22Rv1 (cell line): Measurements from ENCODE around the gene C3orf18.

Experiments
- H3K27ac ChIP-seq: fragments of 450-650 bp; 2 replicates; pipeline ENCODE4 v1.5.1; 2017
- ZFX ChIP-seq: fragments of 450-650 bp; IDR thresholded peaks from 2 replicates; pipeline ENCODE4 v1.6.1; 2017; ENCODE audit warnings: antibody characterized with exemption, borderline replicate concordance
- TF ChIP-seq, protein P1 (sequence below): fragments of 450-650 bp; IDR thresholded peaks from 2 replicates; pipeline ENCODE4 v1.5.1; 2017; ENCODE audit warnings: mild to moderate bottlenecking

The C3orf18 gene

DNA sequence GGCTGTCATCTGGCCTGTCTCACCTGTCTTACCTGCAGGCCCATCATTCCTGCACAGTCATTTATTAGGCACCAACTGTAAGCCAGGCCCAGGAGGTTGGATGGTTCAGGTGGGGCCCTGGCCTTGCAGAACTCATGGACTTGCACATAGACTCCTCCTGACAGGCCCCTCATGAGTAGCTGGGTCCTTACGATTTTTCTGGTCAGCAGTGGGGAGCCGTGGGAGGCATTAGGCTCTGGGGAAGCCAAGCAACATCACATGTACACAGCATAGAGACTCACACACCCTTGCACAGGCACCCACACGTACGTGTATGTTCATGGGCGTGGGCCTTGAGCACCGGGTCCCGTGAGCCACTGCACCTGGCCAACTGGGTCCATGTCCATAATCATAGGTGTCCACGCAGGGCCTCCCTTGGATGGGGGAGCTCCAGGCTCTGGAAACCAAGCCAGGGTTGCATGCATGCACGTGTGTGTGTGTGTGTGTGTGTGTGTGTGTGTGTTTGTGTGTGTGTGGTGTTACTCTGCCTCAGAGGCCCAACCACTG is 23.7 kb upstream of the C3orf18 start:
- no peak for TF ChIP-seq ZFX
- TF ChIP-seq, protein P1, sequence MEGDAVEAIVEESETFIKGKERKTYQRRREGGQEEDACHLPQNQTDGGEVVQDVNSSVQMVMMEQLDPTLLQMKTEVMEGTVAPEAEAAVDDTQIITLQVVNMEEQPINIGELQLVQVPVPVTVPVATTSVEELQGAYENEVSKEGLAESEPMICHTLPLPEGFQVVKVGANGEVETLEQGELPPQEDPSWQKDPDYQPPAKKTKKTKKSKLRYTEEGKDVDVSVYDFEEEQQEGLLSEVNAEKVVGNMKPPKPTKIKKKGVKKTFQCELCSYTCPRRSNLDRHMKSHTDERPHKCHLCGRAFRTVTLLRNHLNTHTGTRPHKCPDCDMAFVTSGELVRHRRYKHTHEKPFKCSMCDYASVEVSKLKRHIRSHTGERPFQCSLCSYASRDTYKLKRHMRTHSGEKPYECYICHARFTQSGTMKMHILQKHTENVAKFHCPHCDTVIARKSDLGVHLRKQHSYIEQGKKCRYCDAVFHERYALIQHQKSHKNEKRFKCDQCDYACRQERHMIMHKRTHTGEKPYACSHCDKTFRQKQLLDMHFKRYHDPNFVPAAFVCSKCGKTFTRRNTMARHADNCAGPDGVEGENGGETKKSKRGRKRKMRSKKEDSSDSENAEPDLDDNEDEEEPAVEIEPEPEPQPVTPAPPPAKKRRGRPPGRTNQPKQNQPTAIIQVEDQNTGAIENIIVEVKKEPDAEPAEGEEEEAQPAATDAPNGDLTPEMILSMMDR = no peak
- H3K27ac ChIP-seq = no peak overlapping the region

DNA sequence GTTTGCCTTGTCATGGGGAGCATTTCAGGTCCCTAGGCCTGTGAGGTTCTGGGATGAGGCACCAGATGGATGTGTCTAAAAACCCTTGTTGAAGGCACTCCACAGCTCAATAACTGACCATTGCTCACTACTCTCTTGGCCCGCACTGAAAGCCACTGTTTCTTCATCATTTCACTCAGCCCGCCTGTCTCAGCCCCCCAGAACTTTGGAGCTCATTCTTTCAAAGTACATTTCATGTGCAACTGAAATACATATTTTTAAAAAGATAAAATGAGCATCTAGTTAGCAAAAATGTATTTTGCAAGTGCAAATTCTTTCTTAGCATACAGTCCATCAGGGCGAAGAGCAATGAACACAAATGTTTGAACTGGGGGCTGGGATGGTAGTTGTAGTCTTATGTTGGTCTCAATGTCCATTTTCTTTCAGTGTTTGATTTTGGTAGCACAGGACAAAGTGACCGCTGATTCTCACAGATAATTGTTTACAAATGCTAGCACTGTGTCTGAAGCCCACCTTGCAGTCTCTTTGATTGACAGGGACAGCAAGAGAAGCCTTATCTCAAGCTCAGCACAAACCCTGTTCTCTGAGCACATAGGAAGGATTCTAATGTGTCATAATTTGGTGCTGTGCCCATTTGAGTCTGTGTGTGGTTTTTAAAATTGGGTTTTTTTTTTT is 21.3 kb upstream of the C3orf18 start:
- H3K27ac ChIP-seq = no peak overlapping the region
- no peak for TF ChIP-seq ZFX
- TF ChIP-seq, protein P1 = no peak

DNA sequence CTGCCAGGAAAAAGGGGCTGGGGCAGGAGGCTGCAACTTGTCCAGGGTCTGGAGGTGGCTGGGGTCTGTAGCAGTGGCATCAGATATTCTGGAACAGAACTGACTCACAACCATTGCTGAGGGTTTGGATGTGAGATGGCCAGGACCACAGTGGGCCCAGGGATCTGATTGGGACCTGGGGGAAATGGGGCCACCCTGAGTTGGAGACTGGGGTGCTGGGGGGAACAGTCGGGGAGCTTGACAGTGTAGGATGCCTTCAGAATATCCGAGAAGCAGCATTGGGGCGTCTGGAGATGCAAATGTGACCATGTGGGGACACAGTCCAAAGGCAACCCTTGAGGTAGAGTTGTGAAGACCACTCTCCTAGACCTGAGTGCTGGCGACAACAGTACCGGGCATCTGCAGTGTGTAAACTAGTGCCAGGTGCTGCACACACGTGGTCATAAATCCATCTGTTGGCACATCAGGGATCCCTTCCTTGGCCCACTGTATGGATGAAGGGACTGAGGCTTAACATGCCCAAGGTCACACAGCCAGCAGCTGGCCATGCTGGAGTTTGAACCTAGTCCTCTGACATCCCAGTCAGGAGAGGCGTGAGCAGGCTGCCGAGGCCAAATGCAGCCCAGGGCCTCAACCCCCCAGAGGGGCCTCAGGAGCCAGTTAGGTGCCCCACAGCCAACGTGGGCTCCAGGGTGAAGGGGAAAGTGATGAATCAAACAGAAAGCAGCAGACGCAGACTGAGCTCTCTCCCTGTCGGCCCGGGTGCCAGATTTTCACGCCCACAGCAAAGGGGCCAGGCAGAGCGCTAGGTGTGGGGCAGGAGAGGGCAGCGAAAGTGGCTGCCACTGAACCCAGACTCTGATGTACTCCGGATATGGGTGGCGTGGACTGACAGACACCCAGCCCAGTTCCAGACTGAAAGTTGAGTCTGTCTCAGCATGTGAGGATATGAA is 20.5 kb upstream of the C3orf18 start:
- no peak overlapping the region for H3K27ac ChIP-seq
- no peak for TF ChIP-seq ZFX
- TF ChIP-seq, protein P1 = no peak

DNA sequence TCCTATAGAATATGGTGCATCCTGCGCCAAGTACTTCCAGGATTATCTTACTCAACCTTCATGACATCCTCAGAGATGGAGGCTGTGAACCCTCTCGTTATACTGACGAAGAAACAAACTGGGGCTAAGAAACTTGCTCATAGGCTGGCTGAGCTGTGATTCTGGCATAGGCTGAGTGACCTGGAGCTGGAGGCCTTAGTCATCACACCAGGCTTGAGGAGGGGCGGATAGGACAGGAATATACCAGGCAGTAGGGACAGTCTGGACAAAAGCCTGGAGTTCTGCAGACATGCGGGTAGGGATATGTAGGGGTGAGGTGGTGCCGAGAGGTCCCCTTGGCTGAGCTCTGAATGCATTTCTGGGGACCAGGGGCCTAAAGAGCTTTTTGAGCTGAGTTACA is 19.8 kb upstream of the C3orf18 start:
- no peak overlapping the region for H3K27ac ChIP-seq
- TF ChIP-seq ZFX = no peak
- TF ChIP-seq, protein P1 = no peak

DNA sequence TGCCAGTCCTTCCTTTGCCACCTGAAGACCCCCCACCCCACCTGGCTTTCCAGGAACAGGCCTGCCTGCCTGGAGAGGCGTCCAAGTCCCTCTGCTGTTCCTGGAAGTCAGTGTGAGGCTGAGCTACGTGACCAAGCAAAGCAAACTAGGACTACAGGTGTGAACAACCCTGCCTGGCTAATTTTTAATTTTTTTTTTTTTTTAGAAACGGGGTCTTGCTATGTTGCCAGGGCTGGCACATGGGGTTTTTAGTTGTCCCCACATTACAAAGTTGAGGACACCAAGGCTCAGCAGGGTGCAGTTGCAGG is 19.2 kb upstream of the C3orf18 start:
- TF ChIP-seq ZFX = no peak
- TF ChIP-seq, protein P1 = no peak
- H3K27ac ChIP-seq = no peak overlapping the region

DNA sequence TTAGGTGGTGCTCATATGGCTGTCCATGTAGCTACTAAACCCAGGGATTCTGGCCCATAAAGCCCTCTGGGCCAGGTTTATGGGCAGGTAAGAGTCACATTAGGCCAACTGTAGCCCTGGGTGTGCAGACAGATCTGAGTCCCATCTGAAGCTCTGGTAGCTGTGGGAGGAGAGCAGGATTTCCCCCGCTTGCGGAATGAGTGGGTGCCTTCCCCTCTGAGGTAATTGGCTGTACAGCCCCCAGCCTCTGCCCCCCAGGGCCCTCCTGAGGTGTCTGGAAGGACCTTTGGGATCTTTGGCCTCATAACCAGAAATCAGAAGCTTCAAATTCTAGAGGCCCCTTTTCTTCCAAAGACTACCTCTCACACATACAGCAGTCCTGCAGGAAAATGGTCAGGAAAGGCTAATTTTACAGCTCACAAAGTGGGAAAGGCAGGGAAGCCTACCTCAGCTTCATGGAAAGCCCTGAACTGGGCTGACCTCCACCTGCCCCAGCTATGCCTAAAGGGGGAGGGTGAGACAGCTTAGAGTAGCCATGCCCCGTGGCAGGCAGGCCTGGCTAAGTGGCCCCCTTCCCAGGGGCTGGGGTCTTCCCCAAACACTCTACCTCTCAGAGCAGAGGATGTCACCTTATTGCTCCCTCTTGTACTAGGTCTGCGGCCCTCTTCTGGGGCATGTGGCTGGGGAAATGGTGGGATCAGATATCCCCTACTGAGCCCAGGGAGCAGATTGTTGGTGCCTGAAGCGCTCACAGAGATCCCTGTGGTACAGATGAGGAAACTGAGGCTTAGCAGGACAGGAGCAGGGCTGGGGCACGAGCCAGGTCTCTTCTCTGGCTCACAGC is 18.6 kb upstream of the C3orf18 start:
- TF ChIP-seq ZFX = no peak
- TF ChIP-seq, protein P1 = no peak
- no peak overlapping the region for H3K27ac ChIP-seq
